T-helper 2 cell treated with Interferon-gamma antibody and Interleukin-4, amounts not matched to agents 100 ng/mL and 5 ng/mL, for 36 hours (primary cell): Measurements from ENCODE around the gene KCNH1. TPM values are rescaled to one million over a fixed set of nuclear protein-coding genes. Genes with fewer than 3 reads are reported as not detected.

Experiments used
- intact Hi-C: fragments of 100-400 bp; cut with micrococcal nuclease; formaldehyde crosslinking; loops from one replicate; pipeline ENCODE4 v1.15.1; 2023
- total RNA-seq: library from RNA; stranded (reverse); gene quantifications from 2 replicates; pipeline ENCODE4 v1.2.3, GENCODE V29; 2022

KCNH1 gene
- total RNA-seq, 1 donor from 2014 or later, result not detected

- intact Hi-C loops, result no loop called here
These were observed 318.1 kb downstream of the KCNH1 start for GRCh38 chr1:210815641-210816550.

- intact Hi-C loops, result no loop called here
These were observed 319.4 kb downstream of the KCNH1 start for GRCh38 chr1:210814382-210815123.

- intact Hi-C loops, result no loop called here
These were observed 332.4 kb downstream of the KCNH1 start for GRCh38 chr1:210801501-210801900.

- intact Hi-C loops, result no loop called here
These were observed 333.2 kb downstream of the KCNH1 start for GRCh38 chr1:210800756-210801155.

GRCh38 chr1:210800301-210800700, 333.6 kb downstream of the KCNH1 start:
- intact Hi-C loops, result no loop called here

GRCh38 chr1:210797422-210797821, 336.5 kb downstream of the KCNH1 start:
- intact Hi-C loops, result no loop called here

GRCh38 chr1:210796421-210796820, 337.5 kb downstream of the KCNH1 start:
- intact Hi-C loops, result no loop called here

GRCh38 chr1:210794445-210794844, 339.5 kb downstream of the KCNH1 start:
- intact Hi-C loops, result no loop called here

GRCh38 chr1:210792250-210793102, 341.5 kb downstream of the KCNH1 start:
- intact Hi-C loops, result no loop called here

- intact Hi-C loops, result no loop called here
These were observed 343.8 kb downstream of the KCNH1 start for GRCh38 chr1:210790196-210790595.

GRCh38 chr1:210787800-210788199, 346.1 kb downstream of the KCNH1 start:
- intact Hi-C loops, result no loop called here

GRCh38 chr1:210786546-210786945, 347.4 kb downstream of the KCNH1 start:
- intact Hi-C loops, result no loop called here

GRCh38 chr1:210783925-210784324, 350.0 kb downstream of the KCNH1 start:
- intact Hi-C loops, result no loop called here

- intact Hi-C loops, result no loop called here
These were observed 352.3 kb downstream of the KCNH1 start for GRCh38 chr1:210781652-210782051.

- intact Hi-C loops, result no loop called here
These were observed 354.7 kb downstream of the KCNH1 start for GRCh38 chr1:210779269-210779668.

GRCh38 chr1:210777914-210778313, 356.0 kb downstream of the KCNH1 start:
- intact Hi-C loops, result no loop called here

- intact Hi-C loops, result no loop called here
These were observed 357.2 kb downstream of the KCNH1 start for GRCh38 chr1:210776712-210777111.

GRCh38 chr1:210775289-210775688, 358.7 kb downstream of the KCNH1 start:
- intact Hi-C loops, result no loop called here

GRCh38 chr1:210773450-210773849, 360.5 kb downstream of the KCNH1 start:
- intact Hi-C loops, result no loop called here

GRCh38 chr1:210771131-210771530, 362.8 kb downstream of the KCNH1 start:
- intact Hi-C loops, result no loop called here

- intact Hi-C loops, result no loop called here
These were observed 363.5 kb downstream of the KCNH1 start for GRCh38 chr1:210770396-210770984.
